IMR-90 (cell line): ENCODE measurements around the gene OXSR1. TPM values are rescaled to one million over a fixed set of nuclear protein-coding genes. Genes with fewer than 3 reads are reported as not detected.

Experiments
- ATAC-seq: fragments of 200-7000 bp; cut with Tn5 transposase; 2 replicates; pipeline ENCODE4 v1.9.1; 2020; ENCODE audit warnings: low read depth, mild to moderate bottlenecking, moderate library complexity
- BruUV-seq: library from RNA; stranded (reverse); fragments of 400-500 nt; replicated peaks from 2 replicates; lab custom pipeline; 2021; lab: Mats Ljungman, UMichigan
- CTCF ChIA-PET: fragments of 300-600 bp; formaldehyde crosslinking; extraction: SDS; loops from one replicate; lab custom pipeline; 2021; ENCODE audit warnings: antibody characterized with exemption; lab: Yijun Ruan, JAX
- POLR2A ChIA-PET: fragments of 300-600 bp; sonication (Branson Sonifier 250); formaldehyde crosslinking; loops from one replicate; lab custom pipeline; 2022; ENCODE audit warnings: antibody characterized with exemption; ENCODE audit not compliant: unreplicated experiment; lab: Charles Lee
- DNase-seq: peaks from one replicate; pipeline ENCODE4 v3.0.0; 2013
- H2AFZ ChIP-seq: replicated peaks from 2 replicates; pipeline ENCODE3; 2013; ENCODE audit warnings: low read length, mild to moderate bottlenecking; ENCODE audit not compliant: poor library complexity
- H2AK5ac ChIP-seq: 2 replicates; pipeline ENCODE4 v1.6.1; 2013; ENCODE audit warnings: low read depth, low read length, inconsistent platforms
- H2AK9ac ChIP-seq: replicated peaks from 2 replicates; pipeline ENCODE3; 2013; ENCODE audit warnings: mild to moderate bottlenecking, low read depth, low read length, moderate library complexity; ENCODE audit not compliant: poor library complexity
- H2BK120ac ChIP-seq: 2 replicates; pipeline ENCODE4 v1.6.1; 2013; ENCODE audit warnings: low read depth, low read length, inconsistent platforms
- H2BK15ac ChIP-seq: 3 replicates; pipeline ENCODE4 v1.6.1; 2013; ENCODE audit warnings: low read depth, low read length, inconsistent platforms
- H2BK20ac ChIP-seq: 2 replicates; pipeline ENCODE4 v1.6.1; 2013; ENCODE audit warnings: low read depth, mild to moderate bottlenecking, inconsistent platforms, low read length, moderate library complexity
- H2BK5ac ChIP-seq: 2 replicates; pipeline ENCODE4 v1.6.1; 2013; ENCODE audit warnings: mild to moderate bottlenecking, low read depth, low read length, inconsistent platforms; ENCODE audit not compliant: poor library complexity, severe bottlenecking
- H3K14ac ChIP-seq: replicated peaks from 2 replicates; pipeline ENCODE4 v1.6.1; 2013; ENCODE audit warnings: low read depth, low read length, inconsistent platforms
- H3K18ac ChIP-seq: 2 replicates; pipeline ENCODE4 v1.6.1; 2013; ENCODE audit warnings: low read depth, low read length, control low read depth
- H3K23ac ChIP-seq: 2 replicates; pipeline ENCODE4 v1.6.1; 2013; ENCODE audit warnings: low read depth, low read length, inconsistent platforms
- H3K27ac ChIP-seq: 2 replicates; pipeline ENCODE4 v1.5.1; 2013; ENCODE audit warnings: mild to moderate bottlenecking, control low read depth, low read length; ENCODE audit not compliant: insufficient read depth
- H3K27me3 ChIP-seq: 2 replicates; pipeline ENCODE4 v1.6.1; 2013; ENCODE audit warnings: low read length; ENCODE audit not compliant: control insufficient read depth, insufficient read depth
- H3K36me3 ChIP-seq: 2 replicates; pipeline ENCODE4 v1.6.1; 2013; ENCODE audit warnings: low read length, mixed read lengths; ENCODE audit not compliant: control insufficient read depth, insufficient read depth
- H3K4ac ChIP-seq: 2 replicates; pipeline ENCODE4 v1.6.1; 2013; ENCODE audit warnings: low read depth, low read length, inconsistent platforms
- H3K4me1 ChIP-seq: 2 replicates; pipeline ENCODE4 v1.6.1; 2013; ENCODE audit warnings: low read length, mixed read lengths; ENCODE audit not compliant: control insufficient read depth, insufficient read depth
- H3K4me2 ChIP-seq: 2 replicates; pipeline ENCODE4 v1.6.1; 2013; ENCODE audit warnings: low read depth, mild to moderate bottlenecking, control low read depth, low read length, moderate library complexity
- H3K4me3 ChIP-seq: 2 replicates; pipeline ENCODE4 v1.5.1; 2013; ENCODE audit warnings: low read depth, mild to moderate bottlenecking, control low read depth, low read length, moderate library complexity; ENCODE audit not compliant: insufficient read depth
- H3K56ac ChIP-seq: 2 replicates; pipeline ENCODE4 v1.6.1; 2013; ENCODE audit warnings: low read length, inconsistent platforms; ENCODE audit not compliant: insufficient read depth; ENCODE audit errors: extremely low read depth
- H3K79me1 ChIP-seq, 2 experiments: 2 replicates each; pipeline ENCODE4 v1.6.1; 2013; ENCODE audit warnings: low read length in 2 of 2, inconsistent platforms in 1 of 2, low read depth in 1 of 2
- H3K9ac ChIP-seq: 2 replicates; pipeline ENCODE4 v1.6.1; 2013; ENCODE audit warnings: low read depth, low read length, control low read depth
- H3K9me1 ChIP-seq: 2 replicates; pipeline ENCODE4 v1.6.1; 2013; ENCODE audit warnings: low read length, inconsistent platforms; ENCODE audit not compliant: insufficient read depth
- H3K9me3 ChIP-seq: 2 replicates; pipeline ENCODE4 v1.6.1; 2013; ENCODE audit warnings: low read length; ENCODE audit not compliant: control insufficient read depth, insufficient read depth
- H4K20me1 ChIP-seq: 2 replicates; pipeline ENCODE4 v1.6.1; 2013; ENCODE audit warnings: low read length, inconsistent platforms; ENCODE audit not compliant: insufficient read depth
- H4K5ac ChIP-seq: 2 replicates; pipeline ENCODE4 v1.6.1; 2013; ENCODE audit warnings: mild to moderate bottlenecking, low read depth, low read length, control low read depth
- H4K8ac ChIP-seq, 2 experiments: 2 replicates each; pipeline ENCODE4 v1.6.1; 2013; ENCODE audit warnings: low read depth in 2 of 2, low read length in 2 of 2, control low read depth in 1 of 2, inconsistent platforms in 1 of 2
- H4K91ac ChIP-seq: 2 replicates; pipeline ENCODE4 v1.6.1; 2013; ENCODE audit warnings: low read depth, low read length, inconsistent platforms; ENCODE audit not compliant: insufficient read depth
- BHLHE40 ChIP-seq: fragments of 150-350 bp; IDR thresholded peaks from 2 replicates; pipeline ENCODE4 v1.6.1; 2016; ENCODE audit warnings: mild to moderate bottlenecking, low read depth, low read length
- CEBPB ChIP-seq: IDR thresholded peaks from 2 replicates; pipeline ENCODE4 v1.6.1; 2012; ENCODE audit warnings: low read depth, low read length, improper control_type of control experiment
- WGBS, 2 experiments: methylation state at CpG; one replicate each; pipeline versions ENCODE4 v1.1.5 to v1.1.7; 2013; ENCODE audit warnings: missing lambda C conversion rate in 2 of 2; ENCODE audit not compliant: insufficient read length in 1 of 2; ENCODE audit errors: extremely low coverage in 2 of 2; 5-methylcytosine and 5-hydroxymethylcytosine counted together
- dilution Hi-C: fragments of 300-500 bp; cut with HindIII; formaldehyde crosslinking; loops from one replicate; pipeline ENCODE4 v1.14.3; 2018; ENCODE audit warnings: low sequenced_read_pairs; ENCODE audit not compliant: unreplicated experiment
- in situ Hi-C: fragments of 300-500 bp; cut with MboI; formaldehyde crosslinking; loops from 3 replicates; pipeline ENCODE4 v1.14.3; 2019; ENCODE audit warnings: low sequenced_read_pairs, inconsistent platforms, mixed read lengths
- intact Hi-C: fragments of 100-400 bp; cut with micrococcal nuclease; formaldehyde crosslinking; loops from 2 replicates; pipeline ENCODE4 v1.10.0; 2022
- polyA plus RNA-seq, 3 experiments: library from polyadenylated mRNA; depleted of rRNA; stranded (reverse); fragments of >200 nt; gene quantifications; 2 replicates each; pipeline ENCODE4 v1.2.3, GENCODE V29; 2012; ENCODE audit warnings: low replicate concordance in 1 of 3
- total RNA-seq: library from RNA; depleted of rRNA; stranded (reverse); fragments of >200 nt; gene quantifications from 2 replicates; pipeline ENCODE4 v1.2.3, GENCODE V29; 2012

Gene OXSR1
- total and polyA plus RNA-seq, 2 of the 4 experiments (the other 2 are of a cell fraction), result 32.9 to 37.6 TPM

DNA sequence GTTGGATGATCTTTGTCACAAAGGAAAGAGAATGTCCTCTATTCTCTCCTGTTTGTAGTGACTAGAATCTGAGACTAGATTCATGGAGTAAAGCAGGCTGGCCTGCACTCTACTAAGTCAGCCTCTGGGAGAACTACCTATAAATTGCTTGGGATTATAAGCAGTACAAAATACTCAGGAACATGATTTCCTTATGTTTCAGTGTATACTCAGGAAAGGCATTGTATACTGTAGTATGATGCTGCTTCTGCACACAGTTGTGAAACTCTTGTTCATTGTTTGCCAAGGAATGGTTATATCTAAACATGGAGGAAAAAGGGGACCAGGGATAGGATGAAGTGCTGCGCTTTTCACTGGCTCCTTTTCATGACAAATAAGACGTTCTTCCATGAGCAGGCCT lies 49.2 kb downstream of the OXSR1 start:
- dilution Hi-C loops, result no loop called here

More for the DNA sequence above, 49.2 kb downstream of the OXSR1 start:
- Histone ChIP-seq H3K4me1 (peaks cover 5% of the 10 kb centered on the region), H3K4me3 (no peak overlapping the region), H4K20me1 (peaks cover 51% of the 10 kb centered on the region; the same call in 1 of the 2 replicates), H3K18ac (no peak overlapping the region; the same call in 1 of the 2 replicates), H2AK9ac (no peak overlapping the region), H3K9ac (no peak overlapping the region), H2BK20ac (no peak overlapping the region), H3K36me3 (peaks cover 3% of the 10 kb centered on the region; the same call in 1 of the 2 replicates), H4K8ac (0 out of 4 replicates have a peak overlapping the region, but pooled peaks of 1 of the 2 experiments have one; percentile 21), H3K23ac (peak overlapping the region; percentile 48; the same call in 1 of the 2 replicates), H3K9me3 (no peaks in the 10 kb centered on the region), H3K56ac (no peak overlapping the region), H3K79me1 (peaks cover 43 to 65% of the 10 kb centered on the region in 2 experiments), H2BK5ac (peak overlapping the region; percentile 38), H3K9me1 (peaks cover 6% of the 10 kb centered on the region), H2BK120ac (no peak overlapping the region), H2AFZ (no peak overlapping the region), H3K4me2 (peak overlapping the region; percentile 52; the same call in 1 of the 2 replicates), H2AK5ac (no peak overlapping the region), H2BK15ac (no peak overlapping the region), H3K14ac (no peak overlapping the region), H4K5ac (no peak overlapping the region), H4K91ac (0 out of 2 replicates have a peak overlapping the region, but pooled peaks have one; percentile 18), H3K27ac (no peak overlapping the region), H3K4ac (no peak overlapping the region), H3K27me3 (no peaks in the 10 kb centered on the region)
- ATAC-seq, result peak; percentile 54
- no TSS peak for BruUV-seq
- ChIA-PET CTCF (no interaction called here), POLR2A (interaction anchor here (0.6 kb wide), 1 partner anchor 8 kb away, joined by 5 read pairs; no protein-coding TSS in a partner anchor)
- TF ChIP-seq CEBPB (0 out of 2 replicates have a peak, but pooled peaks have one; percentile 25), BHLHE40 (no peak)
- in situ Hi-C loops, result no loop called here
- intact Hi-C loops, result loop anchor here (5.0 kb wide), 1 partner anchor 37 kb away; no protein-coding TSS in a partner anchor
- WGBS, 2 experiments, result no CpG with 5 or more reads among the region's 2 CpGs
- peak; percentile 29 for DNase-seq
